GM21737 (cell line): Measurements from ENCODE around the gene HOXA4.

Source experiments
- ATAC-seq: cut with Tn5 transposase; IDR thresholded peaks from one replicate; pipeline ENCODE4 v1.9.1; 2021; ENCODE audit warnings: mild to moderate bottlenecking, moderate library complexity; ENCODE audit not compliant: unreplicated experiment

Gene HOXA4

DNA sequence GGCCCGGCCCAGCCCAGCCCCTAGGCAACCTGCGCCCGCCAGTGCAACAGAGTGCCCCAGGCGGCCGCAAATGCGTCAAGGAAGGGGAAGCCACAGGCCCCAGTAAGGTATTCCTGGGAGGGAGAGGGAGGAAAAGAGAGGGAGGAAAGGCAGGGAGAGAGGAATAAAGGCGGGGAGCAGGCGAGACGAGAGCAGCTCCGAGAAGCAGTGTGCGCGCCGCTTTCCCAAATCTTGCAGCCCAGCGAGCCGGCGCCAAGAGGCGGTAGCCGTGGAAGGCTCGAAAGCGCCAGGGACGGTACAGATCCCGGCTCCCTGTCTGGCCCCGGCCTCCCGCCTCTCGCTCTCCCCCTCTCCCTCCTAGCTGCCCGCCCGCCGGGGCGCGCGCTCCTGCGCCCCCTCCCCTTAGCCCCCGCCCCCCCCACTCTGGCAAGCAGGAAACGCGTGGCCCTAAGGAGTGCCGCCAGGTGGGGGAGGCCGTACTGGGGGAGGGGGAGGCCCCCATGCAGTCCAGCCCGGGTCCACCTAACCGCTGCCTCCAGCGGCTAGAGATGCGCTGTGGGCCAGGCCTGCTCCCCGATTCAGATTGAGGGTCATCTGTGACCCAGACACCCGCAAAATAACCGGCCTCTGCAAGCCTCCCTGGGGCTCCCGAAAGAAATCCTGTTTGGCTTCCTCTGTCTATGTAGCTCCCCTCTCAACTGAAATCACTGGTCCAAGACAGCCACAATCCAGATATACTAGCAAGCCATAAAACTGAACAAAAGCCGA, 39.3 kb upstream of the HOXA4 start:
- no peak for ATAC-seq

GRCh38 chr7:27168265-27168947, 37.8 kb upstream of the HOXA4 start:
- ATAC-seq, result no peak

GRCh38 chr7:27167916-27168264, 37.3 kb upstream of the HOXA4 start:
- no peak for ATAC-seq

- ATAC-seq, result no peak
These were observed 36.3 kb upstream of the HOXA4 start for GRCh38 chr7:27166531-27167505.

DNA sequence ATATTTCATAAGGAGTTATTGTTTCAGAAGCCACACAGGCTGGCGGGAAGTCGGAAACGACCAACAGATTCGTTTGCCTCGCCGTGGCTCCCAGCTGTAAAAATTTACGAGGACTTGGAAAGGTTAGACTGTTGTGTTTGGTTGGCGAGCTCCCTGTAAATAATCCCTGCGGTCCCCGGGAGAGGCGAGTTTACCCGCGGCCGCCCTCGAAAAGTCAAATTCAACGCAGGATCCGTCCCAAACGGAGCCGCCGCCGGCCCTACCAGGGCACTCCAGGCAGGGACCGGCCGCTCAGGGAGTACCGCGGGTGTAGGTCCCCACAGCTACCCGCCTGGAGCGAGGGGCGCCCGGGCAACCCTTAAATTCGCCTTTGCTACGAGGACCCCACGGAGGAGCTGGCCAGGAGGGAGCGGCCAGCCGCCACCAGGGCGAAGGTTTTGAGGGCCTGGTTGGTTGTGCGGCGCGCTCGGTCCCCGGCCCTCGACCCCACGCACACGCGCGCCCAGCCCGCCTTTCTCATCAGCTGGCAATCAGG, 35.5 kb upstream of the HOXA4 start:
- ATAC-seq, result no peak

DNA sequence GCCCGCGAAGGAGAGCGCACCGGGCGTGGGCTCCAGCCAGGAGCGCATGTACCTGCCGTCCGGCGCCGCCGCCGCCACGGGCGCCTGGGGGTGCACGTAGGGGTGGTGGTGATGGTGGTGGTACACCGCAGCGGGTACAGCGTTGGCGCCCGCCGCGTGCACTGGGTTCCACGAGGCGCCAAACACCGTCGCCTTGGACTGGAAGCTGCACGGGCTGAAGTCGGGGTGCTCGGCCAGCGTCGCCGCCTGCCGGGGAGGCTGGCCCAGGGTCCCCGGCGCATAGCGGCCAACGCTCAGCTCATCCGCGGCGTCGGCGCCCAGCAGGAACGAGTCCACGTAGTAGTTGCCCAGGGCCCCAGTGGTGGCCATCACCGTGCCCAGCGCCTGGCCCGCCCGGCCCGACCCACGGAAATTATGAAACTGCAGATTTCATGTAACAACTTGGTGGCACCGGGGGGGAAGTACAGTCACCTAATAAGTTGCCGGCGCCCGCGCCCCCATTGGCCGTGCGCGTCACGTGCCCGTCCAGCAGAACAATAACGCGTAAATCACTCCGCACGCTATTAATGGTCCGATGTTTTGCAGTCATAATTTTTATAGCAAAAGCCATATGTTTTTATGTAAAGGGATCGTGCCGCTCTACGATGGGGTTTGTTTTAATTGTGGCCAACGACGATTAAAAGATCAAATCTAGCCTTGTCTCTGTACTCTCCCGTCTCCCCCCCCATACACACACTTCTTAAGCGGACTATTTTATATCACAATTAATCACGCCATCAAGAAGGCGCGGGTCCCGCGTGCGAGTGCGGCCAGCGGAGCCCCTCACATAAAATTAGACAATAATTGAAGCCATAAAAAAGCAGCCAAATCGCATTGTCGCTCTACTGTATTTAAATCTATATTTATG, 34.8 kb upstream of the HOXA4 start, which contains the start of gene HOXA9:
HOXA9 (minus strand) TSS at position 449 of the 907 bp plus-strand sequence; CDS start at position 369, 80 bp downstream.
- no peak for ATAC-seq

GRCh38 chr7:27164367-27165088, 34.0 kb upstream of the HOXA4 start:
- ATAC-seq, result no peak

GRCh38 chr7:27164045-27164366, 33.4 kb upstream of the HOXA4 start:
- no peak for ATAC-seq

DNA sequence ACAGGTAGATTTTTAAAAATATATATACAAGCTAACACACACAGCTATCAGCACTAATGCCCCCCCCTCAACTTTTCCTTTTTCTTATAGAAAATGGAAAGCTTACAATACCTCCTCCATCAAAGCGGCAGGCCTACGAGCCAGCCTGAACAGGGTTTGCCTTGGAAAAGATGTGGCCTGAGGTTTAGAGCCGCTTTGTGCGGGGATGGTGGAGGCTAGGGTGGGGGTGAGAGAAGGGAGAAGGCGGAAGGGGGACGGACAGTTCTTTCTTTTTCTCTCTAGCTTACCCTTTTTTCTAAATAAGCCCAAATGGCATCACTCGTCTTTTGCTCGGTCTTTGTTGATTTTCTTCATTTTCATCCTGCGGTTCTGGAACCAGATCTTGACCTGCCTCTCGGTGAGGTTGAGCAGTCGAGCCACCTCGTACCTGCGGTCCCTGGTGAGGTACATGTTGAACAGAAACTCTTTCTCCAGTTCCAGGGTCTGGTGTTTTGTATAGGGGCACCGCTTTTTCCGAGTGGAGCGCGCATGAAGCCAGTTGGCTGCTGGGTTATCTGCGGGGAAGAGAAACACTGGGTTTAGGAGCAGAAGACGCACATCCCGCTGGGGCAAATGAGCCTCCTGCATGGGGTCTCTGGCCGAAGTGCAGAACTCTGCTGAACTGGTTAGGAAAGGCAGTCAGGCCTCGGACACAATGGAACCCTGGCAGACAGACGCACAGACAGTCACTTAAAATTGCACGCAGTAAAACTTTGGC, 32.9 kb upstream of the HOXA4 start:
- ATAC-seq, result no peak

DNA sequence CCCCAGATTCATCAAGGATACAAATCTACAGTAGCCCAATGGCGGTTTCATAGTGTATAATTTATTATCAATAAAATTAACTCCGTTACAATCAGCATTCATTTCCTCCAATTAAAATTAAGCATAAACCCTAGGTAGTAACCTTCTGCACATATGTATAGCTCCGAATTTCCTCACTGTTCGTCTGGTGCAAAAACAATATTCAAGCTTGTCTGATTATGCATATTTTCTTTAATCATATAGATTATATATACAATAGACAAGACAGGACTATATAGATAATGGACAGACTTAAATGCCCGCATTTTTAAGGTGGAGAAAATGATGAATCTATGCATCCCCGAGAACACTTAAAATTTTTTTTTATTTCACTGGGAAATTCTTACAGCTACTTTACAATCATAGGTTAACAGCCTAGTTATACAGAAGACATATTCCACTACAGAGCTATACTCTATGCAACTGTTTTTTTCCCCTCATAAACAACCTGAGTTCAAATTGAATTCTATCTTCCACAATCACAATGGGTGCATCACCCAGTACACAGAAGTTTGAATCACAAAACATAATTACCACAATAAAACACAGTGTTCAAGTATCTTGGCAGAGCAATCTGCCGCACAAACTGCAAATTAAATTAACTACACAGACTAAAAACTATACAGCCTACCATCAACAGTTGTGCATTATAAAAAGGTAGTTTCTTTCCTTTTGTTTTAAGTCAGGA, 32.2 kb upstream of the HOXA4 start:
- ATAC-seq, result no peak

- no peak for ATAC-seq
These were observed 31.4 kb upstream of the HOXA4 start for GRCh38 chr7:27161721-27162560.

DNA sequence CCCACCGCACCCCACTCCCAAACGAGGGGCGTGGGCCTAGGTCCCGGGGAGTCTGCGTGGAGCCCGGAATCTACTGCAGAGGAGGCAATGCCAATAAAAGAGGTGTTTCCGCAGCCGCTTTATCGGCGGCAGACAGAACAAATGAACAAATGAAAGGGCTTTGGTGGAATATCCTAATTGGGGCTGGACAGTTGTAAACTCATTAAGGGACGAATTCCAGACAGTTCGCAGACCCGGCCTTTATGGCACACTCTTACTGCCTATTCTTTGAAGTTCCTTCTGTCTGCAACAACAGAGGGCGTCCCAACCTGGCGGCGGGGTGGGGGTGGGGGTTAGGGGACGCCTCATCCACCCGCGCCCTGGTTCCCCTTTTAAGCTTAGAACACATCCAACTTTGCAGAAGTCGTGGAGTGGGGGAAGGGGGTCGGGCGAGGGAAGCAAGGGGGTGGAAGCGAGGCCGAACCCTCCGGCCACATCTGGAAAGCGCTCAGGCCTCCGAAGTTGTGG, 30.7 kb upstream of the HOXA4 start:
- no peak for ATAC-seq

DNA sequence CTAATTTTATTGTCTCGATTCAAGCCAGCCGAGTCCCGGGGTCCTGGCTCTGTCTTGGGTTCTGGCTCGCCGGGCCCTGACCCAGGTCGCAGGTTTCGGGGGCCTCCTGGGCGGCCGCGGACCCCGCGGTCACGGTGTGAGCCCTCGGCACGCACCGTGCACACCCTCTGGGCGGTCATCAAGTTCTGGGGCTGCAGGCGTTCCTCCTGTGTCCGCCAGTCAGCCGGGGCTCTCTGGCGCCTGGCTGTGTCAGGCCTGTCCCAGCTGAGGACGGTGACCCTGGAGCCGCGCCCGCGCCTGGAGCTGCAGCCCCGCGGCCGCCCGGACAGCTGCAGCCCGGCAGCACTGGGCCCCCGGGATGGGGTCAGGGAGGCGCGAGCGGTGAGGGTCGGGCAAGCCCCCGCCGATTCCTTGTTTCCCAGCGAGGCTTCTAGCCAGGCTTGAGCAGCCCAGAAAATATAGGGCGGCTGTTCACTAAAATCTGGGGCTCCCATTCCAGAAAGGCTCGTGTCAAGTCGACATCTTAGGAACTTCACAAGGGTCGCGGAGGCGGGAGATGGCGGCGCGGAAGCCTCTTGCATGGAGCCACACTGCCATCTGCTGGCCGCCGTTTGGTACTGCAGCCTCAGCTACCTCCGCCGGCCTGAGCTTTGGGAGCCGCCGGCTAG, 30.1 kb upstream of the HOXA4 start:
- ATAC-seq, result peak; percentile 62

- no peak for ATAC-seq
These were observed 29.6 kb upstream of the HOXA4 start for GRCh38 chr7:27160145-27160545.

- no peak for ATAC-seq
These were observed 28.9 kb upstream of the HOXA4 start for GRCh38 chr7:27159266-27160144.
